ENCODE measurements around the gene OR4D10. TPM values are rescaled to one million over a fixed set of nuclear protein-coding genes. Genes with fewer than 3 reads are reported as not detected.

OR4D10 gene
- total RNA-seq: not detected

DNA sequence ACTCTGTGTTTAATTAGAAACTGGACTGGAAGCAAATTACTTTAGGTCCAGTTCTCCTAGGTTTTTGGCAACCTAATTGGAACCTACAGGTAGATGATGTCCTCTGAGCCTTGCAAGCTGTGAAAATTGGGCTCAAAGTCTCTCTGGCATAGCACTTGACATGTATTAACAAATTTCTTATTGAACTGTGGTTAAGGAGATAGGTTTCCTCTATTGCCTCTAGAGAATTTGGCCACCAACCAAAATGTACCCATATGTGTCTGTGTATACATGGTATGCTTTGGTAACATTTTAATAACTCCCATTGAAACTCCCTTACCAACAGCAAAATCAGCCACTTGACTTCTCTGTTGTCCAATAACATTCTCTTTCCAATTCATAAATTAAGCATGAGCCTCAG, at the start of gene OR4D10:
Gene OR4D10 (plus strand): TSS at position 301 of the 400 bp plus-strand sequence. CDS start 4,115 bp downstream, outside the sequence.
- Histone ChIP-seq H3K4me3 (no peak within 1 kb of the TSS), H3K36me3 (no peaks in the 10 kb centered on the region), H3K9me3 (no peaks in the 10 kb centered on the region), H3K27me3 (no peaks in the 10 kb centered on the region), H3K27ac (replicated peaks in 1 of 4) (no peak within 1 kb of the TSS), H3K4me1 (no peaks in the 10 kb centered on the region)
- TF ChIP-seq POLR2AphosphoS5 (IDR thresholded peaks at IDR 0.05) (no peak), CTCF (IDR thresholded peaks at IDR 0.05) (no peak), POLR2A (IDR thresholded peaks at IDR 0.05; ENCODE audit: low read depth) (no peak)
- intact Hi-C loops (cut with DNase I): no loop called here
- DNase-seq (ENCODE audit: extremely low spot score): no peak

- Histone ChIP-seq H3K9me3 (no peaks in the 10 kb centered on the region), H3K36me3 (no peaks in the 10 kb centered on the region), H3K27me3 (no peaks in the 10 kb centered on the region), H3K27ac (replicated peaks in 1 of 4) (no peak overlapping the region), H3K4me1 (no peaks in the 10 kb centered on the region), H3K4me3 (no peak overlapping the region)
- DNase-seq (ENCODE audit: extremely low spot score): no peak
- WGBS: 76% methylated on average over 2 of the region's 2 CpGs
- intact Hi-C loops (cut with DNase I): no loop called here
- no peak for TF ChIP-seq CTCF (IDR thresholded peaks at IDR 0.05)
- no peak for TF ChIP-seq POLR2AphosphoS5 (IDR thresholded peaks at IDR 0.05)
- TF ChIP-seq EP300 (IDR thresholded peaks at IDR 0.05): no peak
- no peak for TF ChIP-seq POLR2A (IDR thresholded peaks at IDR 0.05; ENCODE audit: low read depth)
Observed at GRCh38 chr11:59423835-59424234, 49.3 kb upstream of the OR4D10 start.

DNA sequence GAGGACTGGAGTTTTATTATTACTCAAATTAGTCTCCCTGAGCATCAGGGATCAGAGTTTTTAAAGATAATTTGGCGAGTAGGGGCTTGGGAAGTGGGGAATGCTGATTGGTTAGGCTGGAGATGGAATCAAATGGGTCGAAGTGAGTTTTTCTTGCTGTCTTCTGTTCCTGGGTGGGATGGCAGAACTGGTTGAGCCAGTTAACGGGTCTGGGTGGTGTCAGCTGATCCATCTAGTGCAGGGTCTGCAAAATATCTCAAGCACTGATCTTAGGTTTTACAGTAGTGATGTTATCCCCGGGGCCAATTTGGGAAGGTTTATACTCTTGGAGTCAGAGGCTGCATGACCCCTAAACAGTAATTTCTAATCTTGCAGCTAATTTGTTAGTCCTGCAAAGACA, 48.0 kb upstream of the OR4D10 start:
- intact Hi-C loops (cut with DNase I): no loop called here
- Histone ChIP-seq H3K36me3 (no peaks in the 10 kb centered on the region), H3K27me3 (no peaks in the 10 kb centered on the region), H3K27ac (replicated peaks in 1 of 4) (no peak overlapping the region), H3K4me3 (no peak overlapping the region), H3K9me3 (no peaks in the 10 kb centered on the region), H3K4me1 (no peaks in the 10 kb centered on the region)
- no peak for DNase-seq (ENCODE audit: extremely low spot score)
- WGBS: 64% methylated on average over 4 of the region's 4 CpGs
- TF ChIP-seq CTCF (IDR thresholded peaks at IDR 0.05) (no peak), EP300 (IDR thresholded peaks at IDR 0.05) (no peak), POLR2A (IDR thresholded peaks at IDR 0.05; ENCODE audit: low read depth) (no peak), POLR2AphosphoS5 (IDR thresholded peaks at IDR 0.05) (no peak)

- no peak for DNase-seq (ENCODE audit: extremely low spot score)
- Histone ChIP-seq H3K36me3 (no peaks in the 10 kb centered on the region), H3K27me3 (no peaks in the 10 kb centered on the region), H3K4me1 (no peaks in the 10 kb centered on the region), H3K27ac (replicated peaks in 1 of 4) (no peak within 1 kb of the TSS), H3K4me3 (no peak within 1 kb of the TSS), H3K9me3 (no peaks in the 10 kb centered on the region)
- WGBS: 73% methylated on average over 5 of the region's 5 CpGs
- no peak for TF ChIP-seq EP300 (IDR thresholded peaks at IDR 0.05)
- TF ChIP-seq POLR2AphosphoS5 (IDR thresholded peaks at IDR 0.05): no peak
- TF ChIP-seq POLR2A (IDR thresholded peaks at IDR 0.05; ENCODE audit: low read depth): no peak
- TF ChIP-seq CTCF (IDR thresholded peaks at IDR 0.05): no peak
- intact Hi-C loops (cut with DNase I): no loop called here
Observed at GRCh38 chr11:59426361-59427067, 46.6 kb upstream of the OR4D10 start, which contains the start of gene OR5A2. OR5A2 (minus strand) TSS chr11:59426413; CDS start chr11:59422953, 3,460 bp downstream.

DNA sequence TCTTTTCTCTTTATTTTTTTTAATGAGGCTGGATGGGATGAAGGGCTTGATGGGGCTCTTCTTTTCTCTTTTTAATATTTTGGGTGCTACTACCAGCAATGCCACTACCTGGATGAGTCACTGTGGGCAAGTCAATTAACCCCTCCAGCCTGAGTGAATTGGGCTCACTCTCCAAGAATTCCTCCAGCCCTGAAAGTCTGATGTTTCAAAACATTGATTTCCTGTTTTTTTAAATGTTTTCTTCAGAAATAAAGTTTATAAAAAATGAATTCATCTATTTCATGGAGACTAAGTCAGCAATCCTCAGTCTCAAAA, 46.1 kb upstream of the OR4D10 start:
- intact Hi-C loops (cut with DNase I): no loop called here
- no peaks in the 10 kb centered on the region for H3K27me3 ChIP-seq
- H3K4me3 ChIP-seq: no peak overlapping the region
- H3K4me1 ChIP-seq: no peaks in the 10 kb centered on the region
- TF ChIP-seq CTCF (IDR thresholded peaks at IDR 0.05) (no peak), EP300 (IDR thresholded peaks at IDR 0.05) (no peak), POLR2A (IDR thresholded peaks at IDR 0.05; ENCODE audit: low read depth) (no peak), POLR2AphosphoS5 (IDR thresholded peaks at IDR 0.05) (no peak)
- no peak for DNase-seq (ENCODE audit: extremely low spot score)
- no peak overlapping the region for H3K27ac ChIP-seq (replicated peaks in 1 of 4)
- no peaks in the 10 kb centered on the region for H3K36me3 ChIP-seq
- H3K9me3 ChIP-seq: no peaks in the 10 kb centered on the region

Measured in esophagus muscularis mucosa (tissue), 4 donors.